HepG2 (cell line): ENCODE measurements around the gene MRPL10. TPM values are rescaled to one million over a fixed set of nuclear protein-coding genes. Genes with fewer than 3 reads are reported as not detected.

Experiments used
- ATAC-seq: fragments of 200-7000 bp; cut with Tn5 transposase; 3 replicates; pipeline ENCODE4 v1.9.1; 2020; ENCODE audit warnings: mild to moderate bottlenecking, moderate library complexity
- BruUV-seq: library from RNA; stranded (reverse); fragments of 400-500 nt; replicated peaks from 2 replicates; lab custom pipeline; 2021; lab: Mats Ljungman, UMichigan
- CTCF ChIA-PET: fragments of 300-600 bp; formaldehyde crosslinking; extraction: SDS; loops from one replicate; lab custom pipeline; 2021; ENCODE audit warnings: low total read pairs, inconsistent platforms, low intra/inter-chr PET ratio; lab: Yijun Ruan, JAX
- POLR2A ChIA-PET: fragments of 350-600 bp; sonication (Branson Sonifier 250); formaldehyde crosslinking; loops from one replicate; lab custom pipeline; 2020; ENCODE audit warnings: antibody characterized with exemption, inconsistent platforms; lab: Yijun Ruan, JAX
- DNase-seq: peaks from one replicate; pipeline ENCODE4 v3.0.0-alpha.2; 2015; ENCODE audit warnings: low spot score
- FAIRE-seq: peaks from 3 replicates; lab custom pipeline; 2011; peaks lifted over from hg19 to GRCh38; lab: Jason Lieb, UNC
- H2AFZ ChIP-seq: one replicate; pipeline ENCODE4 v1.6.1; 2011; ENCODE audit warnings: low read length, inconsistent platforms
- H3K27ac ChIP-seq: fragments of 300-600 bp; 3 replicates; pipeline ENCODE4 v1.8.0; 2011; ENCODE audit warnings: mixed run types, mild to moderate bottlenecking, mixed read lengths, low read length, inconsistent platforms; ENCODE audit not compliant: insufficient read depth; ENCODE audit errors: extremely low read length
- H3K27me3 ChIP-seq, 2 experiments: fragments of 200-600 bp in 1 of 2; 2 replicates in 1 of 2; 3 replicates in 1 of 2; pipeline versions ENCODE4 v1.6.0 to v1.8.0; 2011; ENCODE audit warnings: low read length in 2 of 2, mild to moderate bottlenecking in 2 of 2, moderate library complexity in 2 of 2, inconsistent platforms in 1 of 2; ENCODE audit not compliant: insufficient read depth in 2 of 2, control insufficient read depth in 1 of 2
- H3K36me3 ChIP-seq, 2 experiments: fragments of 200-600 bp in 1 of 2; replicated peaks in 1 of 2; 2 replicates in 1 of 2; 3 replicates in 1 of 2; pipeline versions ENCODE4 v1.5.1 to v1.8.0; 2011; ENCODE audit warnings: low read length in 2 of 2, inconsistent platforms in 1 of 2; ENCODE audit not compliant: insufficient read depth in 2 of 2, control insufficient read depth in 1 of 2
- H3K4me1 ChIP-seq: 2 replicates; pipeline ENCODE4 v1.5.1; 2012; ENCODE audit warnings: low read length, inconsistent platforms; ENCODE audit not compliant: insufficient read depth
- H3K4me2 ChIP-seq: 2 replicates; pipeline ENCODE4 v1.6.0; 2011; ENCODE audit warnings: low read depth, low read length, inconsistent platforms
- H3K4me3 ChIP-seq, 3 experiments: fragments of 200-600 bp in 1 of 3; sonication (generic), shearing (Covaris generic) in 1 of 3; replicated peaks in 1 of 3; 2 replicates each; pipeline ENCODE4 v1.5.1; 2011 to 2016; ENCODE audit warnings: low read length in 3 of 3, inconsistent platforms in 2 of 3, low read depth in 2 of 3, mild to moderate bottlenecking in 2 of 3, control low read depth in 1 of 3, mixed read lengths in 1 of 3; ENCODE audit not compliant: insufficient read depth in 1 of 3
- H3K79me2 ChIP-seq: one replicate; pipeline ENCODE4 v1.6.1; 2011; ENCODE audit warnings: low read length, inconsistent platforms; ENCODE audit not compliant: insufficient read depth
- H3K9ac ChIP-seq: 2 replicates; pipeline ENCODE4 v1.6.0; 2011; ENCODE audit warnings: mild to moderate bottlenecking, low read depth, low read length, inconsistent platforms; ENCODE audit not compliant: insufficient read depth
- H3K9me3 ChIP-seq: 2 replicates; pipeline ENCODE4 v1.5.1; 2012; ENCODE audit warnings: mild to moderate bottlenecking, low read length
- H4K20me1 ChIP-seq: 2 replicates; pipeline ENCODE4 v1.6.0; 2011; ENCODE audit warnings: inconsistent platforms, mild to moderate bottlenecking, low read length, moderate library complexity; ENCODE audit not compliant: insufficient read depth
- AHDC1 ChIP-seq: sonication (generic); formaldehyde crosslinking; IDR thresholded peaks from 2 replicates; pipeline ENCODE4 v1.5.1; 2020; ENCODE audit warnings: mild to moderate bottlenecking, missing genetic modification reagents, borderline replicate concordance
- ATAD3A ChIP-seq: sonication (generic); formaldehyde crosslinking; IDR thresholded peaks from 2 replicates; pipeline ENCODE4 v1.4.0; 2020; ENCODE audit warnings: missing genetic modification reagents
- SNAPC2 ChIP-seq: sonication (generic); formaldehyde crosslinking; IDR thresholded peaks from 2 replicates; pipeline ENCODE4 v1.8.1; 2022; ENCODE audit warnings: mild to moderate bottlenecking, missing genetic modification reagents
- YEATS2 ChIP-seq: sonication (generic); formaldehyde crosslinking; IDR thresholded peaks from 2 replicates; pipeline ENCODE4 v1.4.0; 2020; ENCODE audit warnings: missing genetic modification reagents, borderline replicate concordance
- ZMYM4 ChIP-seq: sonication (generic); formaldehyde crosslinking; IDR thresholded peaks from 2 replicates; pipeline ENCODE4 v1.8.1; 2023; ENCODE audit warnings: mild to moderate bottlenecking, missing genetic modification reagents
- ZNF121 ChIP-seq: sonication (generic); formaldehyde crosslinking; IDR thresholded peaks from 2 replicates; pipeline ENCODE4 v1.5.0; 2020; ENCODE audit warnings: mild to moderate bottlenecking, missing genetic modification reagents
- ZNF160 ChIP-seq: sonication (generic); formaldehyde crosslinking; IDR thresholded peaks from 2 replicates; pipeline ENCODE4 v1.8.0; 2022; ENCODE audit warnings: mild to moderate bottlenecking, inconsistent platforms, missing genetic modification reagents
- ZNF205 ChIP-seq: IDR thresholded peaks from 2 replicates; pipeline ENCODE4 v1.6.1; 2018; ENCODE audit warnings: missing biosample characterization, missing genetic modification reagents
- ZNF414 ChIP-seq: sonication (generic); formaldehyde crosslinking; IDR thresholded peaks from 2 replicates; pipeline ENCODE4 v1.5.0; 2020; ENCODE audit warnings: missing genetic modification reagents
- ZNF484 ChIP-seq: sonication (generic); formaldehyde crosslinking; IDR thresholded peaks from 2 replicates; pipeline ENCODE4 v1.5.1; 2020; ENCODE audit warnings: mild to moderate bottlenecking, low read depth, missing genetic modification reagents, borderline replicate concordance
- ZSCAN12 ChIP-seq: sonication (generic); formaldehyde crosslinking; IDR thresholded peaks from 2 replicates; pipeline ENCODE4 v1.9.0; 2021; ENCODE audit warnings: mild to moderate bottlenecking, missing genetic modification reagents
- WGBS: methylation state at CpG from one replicate; pipeline ENCODE4 v1.1.6; 2017; ENCODE audit warnings: low lambda C conversion rate; 5-methylcytosine and 5-hydroxymethylcytosine counted together
- in situ Hi-C: cut with HindIII; loops from 2 replicates; pipeline ENCODE4 v1.10.0; 2017; ENCODE audit warnings: low pct_unique_long_range_greater_than_20kb; ENCODE audit not compliant: extremely low pct_ligation_motif_present
- intact Hi-C: fragments of 100-400 bp; cut with micrococcal nuclease; formaldehyde crosslinking; loops from one replicate; pipeline ENCODE4 v1.10.0; 2022; ENCODE audit not compliant: unreplicated experiment
- polyA plus RNA-seq, 8 experiments: library from polyadenylated mRNA; depleted of rRNA in 3 of 8; stranded (reverse) in 7 of 8; unstranded in 1 of 8; fragments of >200 nt; fragmentation: Illumina TruSeq in 4 of 8; extraction: Trizol in 4 of 8; gene quantifications; 2 replicates each; pipeline versions ENCODE4 v1.2.1 to v1.2.3, GENCODE V29; 2011 to 2016; ENCODE audit warnings: low read depth in 4 of 8, missing spikeins in 1 of 8, mixed read lengths in 1 of 8; ENCODE audit not compliant: insufficient read depth in 1 of 8
- total RNA-seq, 5 experiments: library from RNA; depleted of rRNA; stranded (reverse); fragments of >200 nt; fragmentation: Illumina TruSeq; extraction: Trizol; gene quantifications; 2 replicates each; pipeline ENCODE4 v1.2.3, GENCODE V29; 2016; ENCODE audit warnings: low read depth in 1 of 5
- TF ChIP-seq, protein P1 (sequence below): sonication (generic); formaldehyde crosslinking; conservative IDR thresholded peaks from 2 replicates; pipeline ENCODE4 v1.4.0; 2020; ENCODE audit warnings: missing genetic modification reagents
- TF ChIP-seq, protein P2 (sequence below): sonication (generic); formaldehyde crosslinking; IDR thresholded peaks from 2 replicates; pipeline ENCODE4 v1.4.0; 2020; ENCODE audit warnings: missing genetic modification reagents
- TF ChIP-seq, protein P3 (sequence below): sonication (generic); formaldehyde crosslinking; IDR thresholded peaks from 2 replicates; pipeline ENCODE4 v1.8.0; 2022; ENCODE audit warnings: missing genetic modification reagents, mild to moderate bottlenecking, inconsistent platforms, borderline replicate concordance

MRPL10 gene
- total and polyA plus RNA-seq, 2 of the 13 experiments (the other 11 are each of a cell fraction or from before 2014, with no cell fraction given), result 56.7 to 149 TPM

DNA sequence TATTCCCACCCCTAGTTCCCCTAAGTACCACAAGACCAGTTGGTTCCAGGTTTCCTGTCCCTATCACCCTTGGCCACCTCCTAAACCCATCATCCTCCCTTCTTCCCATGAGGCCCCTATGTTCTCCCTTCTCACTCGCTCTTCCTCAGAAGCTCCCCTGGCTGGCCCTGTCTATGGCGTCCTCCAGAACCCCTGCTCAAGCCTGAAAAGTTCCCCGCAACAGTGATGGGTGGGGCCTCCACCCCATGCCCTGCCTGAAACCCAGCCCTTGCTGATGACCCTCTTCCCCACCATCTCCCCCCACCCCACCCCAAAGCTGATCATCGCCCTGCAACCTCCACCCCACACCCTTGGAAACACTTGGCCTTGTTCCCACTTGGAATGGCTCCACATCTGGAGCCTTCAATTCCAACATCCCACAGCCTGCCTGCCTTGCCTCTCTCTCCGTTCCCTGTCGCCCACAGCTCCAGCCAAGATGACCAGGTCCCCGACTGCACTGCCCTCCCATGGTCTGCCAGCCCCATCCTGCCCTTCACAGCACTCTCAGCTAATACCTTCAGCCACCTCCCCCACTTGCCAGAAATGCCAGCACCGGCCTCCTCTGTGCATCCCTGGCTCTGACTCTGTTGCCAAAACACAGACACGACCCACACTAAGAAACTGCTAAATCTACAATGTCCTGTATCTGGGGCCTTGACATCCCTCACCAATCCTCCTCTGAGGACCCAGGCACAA, 20.3 kb downstream of the MRPL10 start:
- H3K4me3 ChIP-seq, result no peak overlapping the region
- in situ Hi-C loops (no loop called here), intact Hi-C loops (no loop called here)
- no peaks in the 10 kb centered on the region for H3K79me2 ChIP-seq
- no peak overlapping the region for H3K9ac ChIP-seq
- FAIRE-seq (no peak), ATAC-seq (no peak), DNase-seq (no peak)
- no peaks in the 10 kb centered on the region for H4K20me1 ChIP-seq
- H3K4me1 ChIP-seq, result peaks cover 12% of the 10 kb centered on the region
- POLR2A ChIA-PET, result no interaction called here
- H3K36me3 ChIP-seq, result peaks cover 12 to 16% of the 10 kb centered on the region in 2 experiments; a peak in 3 of 5 replicates
- CTCF ChIA-PET, result no interaction called here
- H3K27me3 ChIP-seq, result no peaks in the 10 kb centered on the region
- no peak overlapping the region for H3K27ac ChIP-seq
- H3K9me3 ChIP-seq, result no peaks in the 10 kb centered on the region
- H2AFZ ChIP-seq, result no peak overlapping the region
- no peak overlapping the region for H3K4me2 ChIP-seq
- 96% methylated on average over 9 of the region's 9 CpGs for WGBS
- BruUV-seq, result no TSS peak
- no peak for TF ChIP-seq ZNF121 (CRISPR knock-in tag)
- TF ChIP-seq ZNF205 (CRISPR knock-in tag), result no peak
- TF ChIP-seq, protein P1, sequence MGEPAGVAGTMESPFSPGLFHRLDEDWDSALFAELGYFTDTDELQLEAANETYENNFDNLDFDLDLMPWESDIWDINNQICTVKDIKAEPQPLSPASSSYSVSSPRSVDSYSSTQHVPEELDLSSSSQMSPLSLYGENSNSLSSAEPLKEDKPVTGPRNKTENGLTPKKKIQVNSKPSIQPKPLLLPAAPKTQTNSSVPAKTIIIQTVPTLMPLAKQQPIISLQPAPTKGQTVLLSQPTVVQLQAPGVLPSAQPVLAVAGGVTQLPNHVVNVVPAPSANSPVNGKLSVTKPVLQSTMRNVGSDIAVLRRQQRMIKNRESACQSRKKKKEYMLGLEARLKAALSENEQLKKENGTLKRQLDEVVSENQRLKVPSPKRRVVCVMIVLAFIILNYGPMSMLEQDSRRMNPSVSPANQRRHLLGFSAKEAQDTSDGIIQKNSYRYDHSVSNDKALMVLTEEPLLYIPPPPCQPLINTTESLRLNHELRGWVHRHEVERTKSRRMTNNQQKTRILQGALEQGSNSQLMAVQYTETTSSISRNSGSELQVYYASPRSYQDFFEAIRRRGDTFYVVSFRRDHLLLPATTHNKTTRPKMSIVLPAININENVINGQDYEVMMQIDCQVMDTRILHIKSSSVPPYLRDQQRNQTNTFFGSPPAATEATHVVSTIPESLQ (CRISPR knock-in tag), result no peak
- TF ChIP-seq, protein P2, sequence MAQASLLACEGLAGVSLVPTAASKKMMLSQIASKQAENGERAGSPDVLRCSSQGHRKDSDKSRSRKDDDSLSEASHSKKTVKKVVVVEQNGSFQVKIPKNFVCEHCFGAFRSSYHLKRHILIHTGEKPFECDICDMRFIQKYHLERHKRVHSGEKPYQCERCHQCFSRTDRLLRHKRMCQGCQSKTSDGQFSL, result no peak
- TF ChIP-seq, protein P3, sequence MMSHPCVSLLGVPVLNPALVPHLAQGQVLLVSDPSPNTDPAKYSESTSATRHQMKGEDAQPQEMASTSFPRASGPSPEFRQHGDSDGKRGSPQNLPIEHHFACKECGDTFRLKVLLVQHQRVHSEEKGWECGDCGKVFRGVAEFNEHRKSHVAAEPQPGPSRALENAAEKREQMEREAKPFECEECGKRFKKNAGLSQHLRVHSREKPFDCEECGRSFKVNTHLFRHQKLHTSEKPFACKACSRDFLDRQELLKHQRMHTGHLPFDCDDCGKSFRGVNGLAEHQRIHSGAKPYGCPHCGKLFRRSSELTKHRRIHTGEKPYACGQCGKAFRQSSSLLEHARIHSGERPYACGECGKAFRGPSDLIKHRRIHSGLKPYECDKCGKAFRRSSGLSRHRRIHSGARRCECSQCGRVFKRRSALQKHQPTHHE, result no peak
- TF ChIP-seq ZNF484 (CRISPR knock-in tag), result no peak
- no peak for TF ChIP-seq ZMYM4
- TF ChIP-seq SNAPC2 (CRISPR knock-in tag), result no peak
- no peak for TF ChIP-seq ATAD3A (CRISPR knock-in tag)
- no peak for TF ChIP-seq ZNF160 (CRISPR knock-in tag)
- no peak for TF ChIP-seq AHDC1 (CRISPR knock-in tag)
- no peak for TF ChIP-seq ZSCAN12 (CRISPR knock-in tag)
- TF ChIP-seq ZNF414 (CRISPR knock-in tag), result no peak
- no peak for TF ChIP-seq YEATS2 (CRISPR knock-in tag)
